ENCODE measurements around the gene SYNPO2. TPM values are rescaled to one million over a fixed set of nuclear protein-coding genes. Genes with fewer than 3 reads are reported as not detected.

SYNPO2 gene
- total RNA-seq, 1 experiment from 2014 or later = 9.2 TPM

- Histone ChIP-seq H3K4me1 (no peaks in the 10 kb centered on the region), H3K36me3 (no peaks in the 10 kb centered on the region), H3K27me3 (no peaks in the 10 kb centered on the region), H3K9me3 (replicated peaks) (no peaks in the 10 kb centered on the region), H3K4me3 (no peak overlapping the region), H3K27ac (no peak overlapping the region)
- DNase-seq = peak in 1 of 2 experiments; percentile 30
These were observed 16.9 kb downstream of the SYNPO2 start for GRCh38 chr4:118905566-118905965.

GRCh38 chr4:118909173-118909956 is 20.7 kb downstream of the SYNPO2 start:
- Histone ChIP-seq H3K27me3 (no peaks in the 10 kb centered on the region), H3K27ac (no peak overlapping the region), H3K9me3 (replicated peaks) (no peaks in the 10 kb centered on the region), H3K36me3 (no peaks in the 10 kb centered on the region), H3K4me1 (no peaks in the 10 kb centered on the region), H3K4me3 (no peak overlapping the region)
- DNase-seq = no peak

- no peak for DNase-seq
- Histone ChIP-seq H3K4me1 (no peaks in the 10 kb centered on the region), H3K36me3 (no peaks in the 10 kb centered on the region), H3K4me3 (no peak overlapping the region), H3K27ac (no peak overlapping the region), H3K27me3 (no peaks in the 10 kb centered on the region), H3K9me3 (replicated peaks) (no peaks in the 10 kb centered on the region)
These were observed 21.6 kb downstream of the SYNPO2 start for GRCh38 chr4:118910221-118910620.

- no peak overlapping the region for H3K27ac ChIP-seq
- H3K4me3 ChIP-seq = no peak overlapping the region
- no peaks in the 10 kb centered on the region for H3K9me3 ChIP-seq (replicated peaks)
- H3K27me3 ChIP-seq = no peaks in the 10 kb centered on the region
- H3K36me3 ChIP-seq = no peaks in the 10 kb centered on the region
- DNase-seq = no peak
- no peaks in the 10 kb centered on the region for H3K4me1 ChIP-seq
These were observed 22.6 kb downstream of the SYNPO2 start for GRCh38 chr4:118911238-118911703.

GRCh38 chr4:118915468-118915867 is 26.8 kb downstream of the SYNPO2 start:
- Histone ChIP-seq H3K27me3 (no peaks in the 10 kb centered on the region), H3K9me3 (replicated peaks) (no peaks in the 10 kb centered on the region), H3K4me1 (peaks cover 4% of the 10 kb centered on the region), H3K36me3 (no peaks in the 10 kb centered on the region), H3K4me3 (no peak overlapping the region), H3K27ac (no peak overlapping the region)
- no peak for DNase-seq

GRCh38 chr4:118916691-118917289 is 28.1 kb downstream of the SYNPO2 start:
- Histone ChIP-seq H3K27me3 (no peaks in the 10 kb centered on the region), H3K36me3 (no peaks in the 10 kb centered on the region), H3K9me3 (replicated peaks) (no peaks in the 10 kb centered on the region), H3K4me3 (no peak overlapping the region), H3K27ac (no peak overlapping the region), H3K4me1 (peaks cover 4% of the 10 kb centered on the region)
- DNase-seq = no peak

- Histone ChIP-seq H3K36me3 (no peaks in the 10 kb centered on the region), H3K27ac (no peak overlapping the region)
- no peak for DNase-seq
These were observed 28.9 kb downstream of the SYNPO2 start for GRCh38 chr4:118917582-118917981.

GRCh38 chr4:118918388-118918787 is 29.7 kb downstream of the SYNPO2 start:
- H3K27me3 ChIP-seq = no peaks in the 10 kb centered on the region
- peaks cover 4% of the 10 kb centered on the region for H3K4me1 ChIP-seq
- H3K36me3 ChIP-seq = no peaks in the 10 kb centered on the region
- DNase-seq = no peak
- no peaks in the 10 kb centered on the region for H3K9me3 ChIP-seq (replicated peaks)
- no peak overlapping the region for H3K4me3 ChIP-seq
- no peak overlapping the region for H3K27ac ChIP-seq

More at GRCh38 chr4:118917582-118917981, 28.9 kb downstream of the SYNPO2 start:
- peaks cover 4% of the 10 kb centered on the region for H3K4me1 ChIP-seq
- H3K4me3 ChIP-seq = no peak overlapping the region
- no peaks in the 10 kb centered on the region for H3K9me3 ChIP-seq (replicated peaks)
- H3K27me3 ChIP-seq = no peaks in the 10 kb centered on the region

- Histone ChIP-seq H3K9me3 (replicated peaks) (no peaks in the 10 kb centered on the region), H3K4me3 (no peak overlapping the region), H3K27ac (no peak overlapping the region), H3K4me1 (peaks cover 4% of the 10 kb centered on the region), H3K36me3 (no peaks in the 10 kb centered on the region), H3K27me3 (no peaks in the 10 kb centered on the region)
- no peak for DNase-seq
These were observed 31.6 kb downstream of the SYNPO2 start for GRCh38 chr4:118920247-118920646.

- H3K27me3 ChIP-seq = no peaks in the 10 kb centered on the region
- H3K9me3 ChIP-seq (replicated peaks) = no peaks in the 10 kb centered on the region
- no peak overlapping the region for H3K4me3 ChIP-seq
- H3K4me1 ChIP-seq = peaks cover 4% of the 10 kb centered on the region
- DNase-seq = no peak
- H3K36me3 ChIP-seq = no peaks in the 10 kb centered on the region
- no peak overlapping the region for H3K27ac ChIP-seq
These were observed 33.1 kb downstream of the SYNPO2 start for GRCh38 chr4:118921786-118922185.

- H3K4me3 ChIP-seq = no peak overlapping the region
- H3K27me3 ChIP-seq = no peaks in the 10 kb centered on the region
- H3K4me1 ChIP-seq = no peaks in the 10 kb centered on the region; the same call in 1 of the 2 replicates
- H3K9me3 ChIP-seq (replicated peaks) = no peaks in the 10 kb centered on the region
- no peak for DNase-seq
- no peak overlapping the region for H3K27ac ChIP-seq
- H3K36me3 ChIP-seq = no peaks in the 10 kb centered on the region
These were observed 35.2 kb downstream of the SYNPO2 start for GRCh38 chr4:118923891-118924290.

GRCh38 chr4:118927974-118928373 is 39.3 kb downstream of the SYNPO2 start:
- no peaks in the 10 kb centered on the region for H3K9me3 ChIP-seq (replicated peaks)
- no peak overlapping the region for H3K4me3 ChIP-seq
- no peaks in the 10 kb centered on the region for H3K4me1 ChIP-seq
- DNase-seq = no peak
- H3K27me3 ChIP-seq = no peaks in the 10 kb centered on the region
- H3K36me3 ChIP-seq = no peaks in the 10 kb centered on the region
- no peak overlapping the region for H3K27ac ChIP-seq

- no peaks in the 10 kb centered on the region for H3K9me3 ChIP-seq (replicated peaks)
- DNase-seq = no peak
These were observed 41.6 kb downstream of the SYNPO2 start for GRCh38 chr4:118930255-118930654.

GRCh38 chr4:118931786-118932185 is 43.1 kb downstream of the SYNPO2 start:
- no peaks in the 10 kb centered on the region for H3K36me3 ChIP-seq
- no peak overlapping the region for H3K4me3 ChIP-seq
- peaks cover 11% of the 10 kb centered on the region for H3K4me1 ChIP-seq
- H3K27me3 ChIP-seq = no peaks in the 10 kb centered on the region
- H3K27ac ChIP-seq = no peak overlapping the region
- no peaks in the 10 kb centered on the region for H3K9me3 ChIP-seq (replicated peaks)
- DNase-seq = no peak

More at GRCh38 chr4:118930255-118930654, 41.6 kb downstream of the SYNPO2 start:
- Histone ChIP-seq H3K4me3 (no peak overlapping the region), H3K4me1 (no peaks in the 10 kb centered on the region), H3K27ac (no peak overlapping the region), H3K27me3 (no peaks in the 10 kb centered on the region), H3K36me3 (no peaks in the 10 kb centered on the region)

- DNase-seq = peak in 1 of 2 experiments; percentile 10
- no peaks in the 10 kb centered on the region for H3K27me3 ChIP-seq
- no peaks in the 10 kb centered on the region for H3K9me3 ChIP-seq (replicated peaks)
- H3K4me1 ChIP-seq = peaks cover 15% of the 10 kb centered on the region
- no peaks in the 10 kb centered on the region for H3K36me3 ChIP-seq
- H3K27ac ChIP-seq = peak overlapping the region; percentile 40
- no peak overlapping the region for H3K4me3 ChIP-seq
These were observed 47.2 kb downstream of the SYNPO2 start for GRCh38 chr4:118935819-118936218.
